K562 (cell line): Measurements from ENCODE around the gene CDCP2. TPM values are rescaled to one million over a fixed set of nuclear protein-coding genes. Genes with fewer than 3 reads are reported as not detected.

ENCODE experiments used
- EGR1 ChIP-seq: fragments of 450-650 bp; conservative IDR thresholded peaks from 2 replicates; pipeline ENCODE4 v1.6.1; 2017; ENCODE audit warnings: mild to moderate bottlenecking
- FOS ChIP-seq: IDR thresholded peaks from 3 replicates; pipeline ENCODE4 v1.6.1; 2011; ENCODE audit not compliant: insufficient read length; ENCODE audit errors: extremely low read depth
- NR2F6 ChIP-seq: fragments of 450-650 bp; formaldehyde crosslinking; IDR thresholded peaks from 2 replicates; pipeline ENCODE4 v1.4.0; 2020; ENCODE audit warnings: mild to moderate bottlenecking
- SMAD2 ChIP-seq: fragments of 150-350 bp; IDR thresholded peaks from 2 replicates; pipeline ENCODE4 v1.6.1; 2014; ENCODE audit warnings: low read depth, mild to moderate bottlenecking, low read length
- ZNF324 ChIP-seq: fragments of 250-450 bp; sonication (Bioruptor Pico); IDR thresholded peaks from 2 replicates; pipeline ENCODE4 v1.4.0; 2020; ENCODE audit warnings: mild to moderate bottlenecking
- polyA plus RNA-seq, 8 experiments: library from polyadenylated mRNA; depleted of rRNA in 4 of 8; stranded (reverse) in 5 of 8; unstranded in 3 of 8; fragments of >200 nt; fragmentation: Nextera tagmentation in 2 of 8; fragmentation: Illumina TruSeq in 1 of 8; extraction: Ambion mirVana in 2 of 8; extraction: Trizol in 1 of 8; gene quantifications; 2 replicates each; pipeline versions ENCODE4 v1.2.1 to v1.2.3, GENCODE V29; 2011 to 2014; ENCODE audit warnings: inconsistent platforms in 1 of 8, missing spikeins in 1 of 8
- total RNA-seq, 7 experiments: library from RNA; depleted of rRNA in 6 of 7; stranded (reverse); fragments of >200 nt in 6 of 7; fragmentation: Illumina TruSeq in 2 of 7; extraction: Trizol in 2 of 7; gene quantifications; 2 replicates each; pipeline versions ENCODE4 v1.2.1 to v1.2.3, GENCODE V29; 2011 to 2021; ENCODE audit warnings: low replicate concordance in 1 of 7
- TF ChIP-seq, protein P1 (sequence below): sonication (generic); formaldehyde crosslinking; IDR thresholded peaks from 2 replicates; pipeline ENCODE4 v1.8.0; 2022; ENCODE audit warnings: mild to moderate bottlenecking, missing genetic modification reagents
- TF ChIP-seq, protein P2 (sequence below): fragments of 450-650 bp; IDR thresholded peaks from 2 replicates; pipeline ENCODE4 v1.6.1; 2016; ENCODE audit warnings: mild to moderate bottlenecking
- TF ChIP-seq, protein P3 (sequence below): sonication (generic); formaldehyde crosslinking; IDR thresholded peaks from 2 replicates; pipeline ENCODE4 v1.8.1; 2023; ENCODE audit warnings: missing genetic modification reagents, mild to moderate bottlenecking, borderline replicate concordance

CDCP2 gene
- total and polyA plus RNA-seq, 9 of the 15 experiments (the other 6 are each of a cell fraction or from before 2014, with no cell fraction given) = not detected

DNA sequence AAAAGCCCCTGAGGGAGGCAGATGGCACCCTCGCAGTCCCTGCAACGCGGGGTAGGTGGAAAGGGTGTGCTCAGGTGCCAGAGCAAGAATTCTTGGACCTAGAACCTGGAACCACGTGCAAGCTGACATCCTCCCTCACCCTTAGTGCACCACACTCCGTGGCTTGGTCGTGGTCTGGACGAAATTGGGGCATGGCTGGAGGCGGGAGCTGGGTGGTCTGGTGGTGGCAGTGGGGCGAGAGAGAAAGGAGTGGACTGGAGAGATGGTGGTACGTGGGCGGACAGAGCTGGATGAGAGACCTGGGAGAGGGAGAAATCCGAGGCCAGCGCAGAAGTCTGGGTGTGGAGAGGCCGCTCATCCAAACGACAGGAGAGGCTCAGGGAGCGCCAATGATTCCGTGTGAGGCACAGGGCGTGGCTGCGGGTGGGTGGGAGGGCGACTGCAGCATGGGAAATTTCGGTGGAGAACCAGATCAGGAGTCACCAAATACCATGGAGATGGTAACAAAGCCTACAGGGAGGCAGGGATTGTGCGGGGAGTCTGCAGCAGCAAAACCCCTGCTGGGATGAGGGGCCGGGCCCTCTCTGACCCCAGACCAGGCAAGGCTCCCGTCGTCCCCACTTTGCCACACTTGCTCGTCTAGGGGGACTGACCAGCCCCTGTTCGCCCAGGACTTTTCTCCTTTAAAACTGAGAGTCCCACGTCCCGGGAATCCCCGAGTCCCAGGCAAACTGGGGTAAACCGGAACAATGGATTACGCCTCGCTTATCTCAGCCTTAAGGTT is 31.9 kb downstream of the CDCP2 start (continued):
- TF ChIP-seq, protein P1, sequence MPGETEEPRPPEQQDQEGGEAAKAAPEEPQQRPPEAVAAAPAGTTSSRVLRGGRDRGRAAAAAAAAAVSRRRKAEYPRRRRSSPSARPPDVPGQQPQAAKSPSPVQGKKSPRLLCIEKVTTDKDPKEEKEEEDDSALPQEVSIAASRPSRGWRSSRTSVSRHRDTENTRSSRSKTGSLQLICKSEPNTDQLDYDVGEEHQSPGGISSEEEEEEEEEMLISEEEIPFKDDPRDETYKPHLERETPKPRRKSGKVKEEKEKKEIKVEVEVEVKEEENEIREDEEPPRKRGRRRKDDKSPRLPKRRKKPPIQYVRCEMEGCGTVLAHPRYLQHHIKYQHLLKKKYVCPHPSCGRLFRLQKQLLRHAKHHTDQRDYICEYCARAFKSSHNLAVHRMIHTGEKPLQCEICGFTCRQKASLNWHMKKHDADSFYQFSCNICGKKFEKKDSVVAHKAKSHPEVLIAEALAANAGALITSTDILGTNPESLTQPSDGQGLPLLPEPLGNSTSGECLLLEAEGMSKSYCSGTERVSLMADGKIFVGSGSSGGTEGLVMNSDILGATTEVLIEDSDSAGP (CRISPR knock-in tag) = no peak
- TF ChIP-seq NR2F6 (CRISPR knock-in tag) (no peak), FOS (no peak), EGR1 (0 out of 2 replicates have a peak, but pooled peaks have one; percentile 28), SMAD2 (no peak), ZNF324 (CRISPR knock-in tag) (no peak)
- TF ChIP-seq, protein P2, sequence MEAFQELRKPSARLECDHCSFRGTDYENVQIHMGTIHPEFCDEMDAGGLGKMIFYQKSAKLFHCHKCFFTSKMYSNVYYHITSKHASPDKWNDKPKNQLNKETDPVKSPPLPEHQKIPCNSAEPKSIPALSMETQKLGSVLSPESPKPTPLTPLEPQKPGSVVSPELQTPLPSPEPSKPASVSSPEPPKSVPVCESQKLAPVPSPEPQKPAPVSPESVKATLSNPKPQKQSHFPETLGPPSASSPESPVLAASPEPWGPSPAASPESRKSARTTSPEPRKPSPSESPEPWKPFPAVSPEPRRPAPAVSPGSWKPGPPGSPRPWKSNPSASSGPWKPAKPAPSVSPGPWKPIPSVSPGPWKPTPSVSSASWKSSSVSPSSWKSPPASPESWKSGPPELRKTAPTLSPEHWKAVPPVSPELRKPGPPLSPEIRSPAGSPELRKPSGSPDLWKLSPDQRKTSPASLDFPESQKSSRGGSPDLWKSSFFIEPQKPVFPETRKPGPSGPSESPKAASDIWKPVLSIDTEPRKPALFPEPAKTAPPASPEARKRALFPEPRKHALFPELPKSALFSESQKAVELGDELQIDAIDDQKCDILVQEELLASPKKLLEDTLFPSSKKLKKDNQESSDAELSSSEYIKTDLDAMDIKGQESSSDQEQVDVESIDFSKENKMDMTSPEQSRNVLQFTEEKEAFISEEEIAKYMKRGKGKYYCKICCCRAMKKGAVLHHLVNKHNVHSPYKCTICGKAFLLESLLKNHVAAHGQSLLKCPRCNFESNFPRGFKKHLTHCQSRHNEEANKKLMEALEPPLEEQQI = no peak
- TF ChIP-seq, protein P3, sequence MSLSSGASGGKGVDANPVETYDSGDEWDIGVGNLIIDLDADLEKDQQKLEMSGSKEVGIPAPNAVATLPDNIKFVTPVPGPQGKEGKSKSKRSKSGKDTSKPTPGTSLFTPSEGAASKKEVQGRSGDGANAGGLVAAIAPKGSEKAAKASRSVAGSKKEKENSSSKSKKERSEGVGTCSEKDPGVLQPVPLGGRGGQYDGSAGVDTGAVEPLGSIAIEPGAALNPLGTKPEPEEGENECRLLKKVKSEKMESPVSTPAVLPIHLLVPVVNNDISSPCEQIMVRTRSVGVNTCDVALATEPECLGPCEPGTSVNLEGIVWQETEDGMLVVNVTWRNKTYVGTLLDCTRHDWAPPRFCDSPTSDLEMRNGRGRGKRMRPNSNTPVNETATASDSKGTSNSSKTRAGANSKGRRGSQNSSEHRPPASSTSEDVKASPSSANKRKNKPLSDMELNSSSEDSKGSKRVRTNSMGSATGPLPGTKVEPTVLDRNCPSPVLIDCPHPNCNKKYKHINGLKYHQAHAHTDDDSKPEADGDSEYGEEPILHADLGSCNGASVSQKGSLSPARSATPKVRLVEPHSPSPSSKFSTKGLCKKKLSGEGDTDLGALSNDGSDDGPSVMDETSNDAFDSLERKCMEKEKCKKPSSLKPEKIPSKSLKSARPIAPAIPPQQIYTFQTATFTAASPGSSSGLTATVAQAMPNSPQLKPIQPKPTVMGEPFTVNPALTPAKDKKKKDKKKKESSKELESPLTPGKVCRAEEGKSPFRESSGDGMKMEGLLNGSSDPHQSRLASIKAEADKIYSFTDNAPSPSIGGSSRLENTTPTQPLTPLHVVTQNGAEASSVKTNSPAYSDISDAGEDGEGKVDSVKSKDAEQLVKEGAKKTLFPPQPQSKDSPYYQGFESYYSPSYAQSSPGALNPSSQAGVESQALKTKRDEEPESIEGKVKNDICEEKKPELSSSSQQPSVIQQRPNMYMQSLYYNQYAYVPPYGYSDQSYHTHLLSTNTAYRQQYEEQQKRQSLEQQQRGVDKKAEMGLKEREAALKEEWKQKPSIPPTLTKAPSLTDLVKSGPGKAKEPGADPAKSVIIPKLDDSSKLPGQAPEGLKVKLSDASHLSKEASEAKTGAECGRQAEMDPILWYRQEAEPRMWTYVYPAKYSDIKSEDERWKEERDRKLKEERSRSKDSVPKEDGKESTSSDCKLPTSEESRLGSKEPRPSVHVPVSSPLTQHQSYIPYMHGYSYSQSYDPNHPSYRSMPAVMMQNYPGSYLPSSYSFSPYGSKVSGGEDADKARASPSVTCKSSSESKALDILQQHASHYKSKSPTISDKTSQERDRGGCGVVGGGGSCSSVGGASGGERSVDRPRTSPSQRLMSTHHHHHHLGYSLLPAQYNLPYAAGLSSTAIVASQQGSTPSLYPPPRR = no peak
- TF ChIP-seq, all 486 proteins: peak for 3
